HG02571 (cell line): ENCODE measurements around the gene TP53I11.

Source experiments
- ATAC-seq: cut with Tn5 transposase; IDR thresholded peaks from one replicate; pipeline ENCODE4 v1.9.1; 2021; ENCODE audit warnings: mild to moderate bottlenecking, moderate library complexity; ENCODE audit not compliant: unreplicated experiment

Gene TP53I11

DNA sequence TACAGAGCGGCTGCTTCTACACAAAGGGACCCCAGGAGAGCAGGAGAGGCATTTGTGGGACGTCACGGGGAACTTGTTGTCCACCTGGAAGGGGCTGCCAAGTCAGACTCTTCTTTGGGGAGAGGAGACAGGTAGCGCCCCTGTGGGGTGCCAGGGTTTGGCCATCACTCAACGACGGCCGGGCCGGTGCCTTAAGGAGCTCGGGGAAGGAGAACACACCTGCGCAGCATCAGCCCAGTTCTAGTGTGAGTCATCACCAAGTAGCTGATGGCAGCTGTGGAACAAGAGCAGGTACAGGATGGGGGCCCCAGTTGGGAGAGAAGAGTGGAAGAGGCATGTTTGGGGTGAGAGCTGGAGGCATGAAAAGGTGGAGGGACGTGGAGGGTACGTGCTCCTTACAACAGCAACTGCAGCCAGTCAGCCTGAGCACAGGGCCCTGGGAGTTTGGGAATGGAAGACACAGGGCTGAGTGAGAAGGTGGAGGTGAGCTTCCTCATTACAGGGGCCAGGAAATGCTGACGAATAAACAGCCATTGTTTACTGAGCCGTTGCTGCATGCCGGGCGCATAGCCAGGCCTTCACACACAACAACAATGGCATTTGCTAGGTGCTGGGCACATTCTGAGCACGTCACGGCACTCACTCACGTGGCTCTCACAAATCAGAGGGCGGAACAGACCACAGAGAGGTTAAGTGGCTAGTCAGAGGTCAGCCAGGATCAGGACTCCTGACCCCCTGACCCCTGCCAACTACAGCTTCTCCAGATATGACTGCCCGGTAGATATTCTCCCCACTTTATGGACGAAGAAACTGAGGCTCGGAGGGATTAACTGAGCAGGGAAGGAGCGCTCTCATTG is 29.1 kb upstream of the TP53I11 start:
- no peak for ATAC-seq

GRCh38 chr11:44978961-44979331 is 28.3 kb upstream of the TP53I11 start:
- no peak for ATAC-seq

DNA sequence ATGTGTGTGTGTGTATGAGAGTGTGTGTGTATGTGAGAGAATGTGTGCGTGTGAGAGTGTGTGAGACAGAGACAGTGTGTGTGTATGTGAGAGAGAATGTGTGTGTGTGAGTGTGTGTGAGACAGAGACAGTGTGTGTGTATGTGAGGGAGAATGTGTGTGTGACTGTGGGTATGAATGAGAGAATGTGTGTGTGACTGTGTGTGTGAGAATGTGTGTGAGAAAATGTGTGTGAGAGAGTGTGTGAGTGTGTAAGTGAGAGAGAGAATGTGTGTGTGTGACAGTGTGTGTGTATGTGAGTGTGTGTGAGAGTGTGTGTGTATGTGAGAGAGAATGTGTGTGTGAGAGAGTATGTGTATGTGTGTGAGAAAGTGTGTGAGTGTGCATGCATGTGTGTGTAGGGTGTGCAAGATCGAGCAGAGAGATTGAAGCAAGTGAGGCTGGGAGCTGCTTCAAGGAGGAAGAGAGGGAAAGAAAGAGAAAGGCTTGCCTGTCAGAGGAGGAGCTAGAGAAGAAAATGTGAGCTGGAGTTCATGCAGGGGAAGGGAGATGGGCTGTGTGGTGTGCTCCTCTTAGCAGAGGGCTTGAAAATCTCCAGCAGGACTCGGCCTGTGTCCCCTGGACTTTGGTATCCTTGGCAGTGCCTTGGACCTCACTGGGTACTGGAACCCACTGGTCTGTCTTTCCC is 27.7 kb upstream of the TP53I11 start:
- ATAC-seq: no peak

GRCh38 chr11:44977493-44977984 is 26.9 kb upstream of the TP53I11 start:
- no peak for ATAC-seq

DNA sequence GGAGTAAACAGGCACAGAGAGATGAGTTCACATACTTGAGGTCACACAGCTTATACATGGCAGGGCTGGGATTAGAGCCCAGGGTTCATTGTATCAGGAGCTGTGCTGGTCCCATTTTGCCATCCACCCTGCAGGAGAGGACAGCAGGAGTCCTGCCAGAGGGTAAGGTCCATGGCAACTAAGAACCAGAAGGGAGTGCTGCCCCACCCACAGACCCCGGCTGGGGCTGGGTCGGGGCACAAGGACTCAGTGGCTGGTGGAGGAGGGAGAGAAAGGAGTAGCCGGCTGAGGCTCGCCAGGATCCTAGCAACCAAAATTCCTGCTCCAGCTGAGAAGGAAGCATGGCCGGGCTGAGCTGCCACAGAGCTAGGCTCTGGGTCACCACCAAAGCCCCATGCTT is 25.9 kb upstream of the TP53I11 start:
- no peak for ATAC-seq

DNA sequence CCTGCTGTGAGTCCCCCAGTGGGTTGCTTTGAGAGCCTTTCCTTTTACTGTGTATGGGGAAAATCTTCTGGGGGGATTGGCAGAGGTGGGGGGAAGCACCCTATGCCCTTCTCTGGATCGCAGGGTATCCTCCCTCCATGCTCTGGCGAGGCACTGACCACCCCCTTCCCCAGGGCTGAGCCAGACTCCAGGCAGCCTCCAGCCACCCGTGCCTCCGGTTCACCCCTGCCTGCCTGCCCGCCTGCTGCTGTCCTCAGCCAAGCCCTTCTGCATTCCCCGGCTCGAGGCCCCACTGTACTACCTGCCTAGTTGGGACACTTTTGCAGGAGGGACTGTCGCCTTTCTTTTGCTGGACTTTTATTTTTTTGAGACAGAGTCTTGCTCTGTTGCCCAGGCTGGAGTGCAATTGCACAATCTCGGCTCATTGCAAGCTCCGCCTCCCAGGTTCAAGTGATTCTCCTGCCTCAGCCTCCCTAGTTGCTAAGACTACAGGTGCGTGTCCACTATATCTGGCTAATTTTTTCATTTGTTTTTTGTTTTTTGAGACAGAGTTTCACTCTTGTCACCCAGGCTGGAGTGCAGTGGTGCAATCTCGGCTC is 23.8 kb upstream of the TP53I11 start:
- ATAC-seq: no peak

DNA sequence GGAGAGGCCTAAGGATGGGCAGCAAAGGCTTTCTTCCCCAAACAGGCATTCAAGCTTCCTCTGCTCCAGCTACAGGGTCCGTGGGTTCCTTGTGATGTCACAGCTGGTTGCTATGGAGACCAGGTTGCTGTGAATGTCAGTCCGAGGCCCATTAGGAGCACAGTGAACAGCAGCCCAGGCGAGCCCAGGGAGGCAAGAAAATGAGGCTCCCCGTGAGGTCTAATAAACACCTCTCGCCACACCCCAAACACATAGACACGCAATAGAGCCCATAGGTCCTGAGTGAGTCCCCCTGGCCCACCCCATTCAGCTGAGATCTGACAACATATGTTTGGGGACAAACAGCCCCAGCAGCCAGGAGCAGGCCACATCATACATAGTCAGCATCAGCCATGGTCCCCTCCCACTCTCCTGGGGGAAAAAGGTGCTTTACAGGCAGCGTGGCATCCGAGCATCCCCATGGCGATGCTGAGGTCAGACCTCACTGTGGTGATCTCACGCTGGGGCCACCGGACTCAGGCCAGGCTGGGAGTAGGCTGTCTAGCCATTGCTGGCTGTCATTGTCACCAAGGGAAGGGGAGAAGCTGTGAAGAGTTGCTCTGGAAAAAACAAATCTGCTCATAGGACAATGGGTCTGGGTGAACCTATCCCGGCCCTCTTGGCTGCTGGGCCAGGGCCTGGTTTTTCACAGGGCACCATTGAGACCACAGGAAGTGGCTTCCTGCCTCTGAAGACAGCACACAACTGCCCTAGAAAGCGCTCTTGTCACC is 23.1 kb upstream of the TP53I11 start:
- no peak for ATAC-seq

DNA sequence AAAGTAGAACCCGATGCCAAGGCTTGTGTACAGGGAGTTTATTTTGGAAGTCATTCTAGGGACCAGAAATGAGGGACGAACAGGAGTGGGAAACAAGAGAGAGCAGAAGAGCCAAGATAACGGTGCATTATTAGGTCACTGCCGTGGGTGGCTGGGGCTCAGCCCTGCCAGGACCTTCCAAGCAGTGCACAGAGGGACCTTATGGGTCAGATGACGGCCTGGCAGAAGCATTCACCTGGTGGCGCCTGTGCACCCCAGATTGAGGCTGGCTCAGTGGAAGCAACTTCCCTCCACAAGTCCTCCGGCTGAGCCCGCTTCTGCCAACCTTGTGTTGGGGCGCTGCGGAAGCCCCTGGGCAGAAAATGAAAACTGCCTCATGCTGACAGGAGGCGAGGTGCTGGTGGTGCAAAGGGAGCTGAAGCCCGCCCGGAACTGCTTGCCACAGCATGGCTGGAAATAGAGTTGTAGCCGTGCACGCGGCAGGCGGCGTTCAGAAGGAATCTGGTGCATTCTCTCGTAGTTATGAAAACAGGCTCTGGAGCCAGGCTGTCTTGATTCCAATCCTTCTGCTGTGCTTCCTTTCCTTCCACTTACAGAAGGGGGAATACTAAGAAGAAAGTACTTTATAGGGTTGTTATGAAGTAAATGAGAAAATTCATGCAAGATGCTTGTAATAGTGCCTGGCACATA is 22.2 kb upstream of the TP53I11 start:
- no peak for ATAC-seq

DNA sequence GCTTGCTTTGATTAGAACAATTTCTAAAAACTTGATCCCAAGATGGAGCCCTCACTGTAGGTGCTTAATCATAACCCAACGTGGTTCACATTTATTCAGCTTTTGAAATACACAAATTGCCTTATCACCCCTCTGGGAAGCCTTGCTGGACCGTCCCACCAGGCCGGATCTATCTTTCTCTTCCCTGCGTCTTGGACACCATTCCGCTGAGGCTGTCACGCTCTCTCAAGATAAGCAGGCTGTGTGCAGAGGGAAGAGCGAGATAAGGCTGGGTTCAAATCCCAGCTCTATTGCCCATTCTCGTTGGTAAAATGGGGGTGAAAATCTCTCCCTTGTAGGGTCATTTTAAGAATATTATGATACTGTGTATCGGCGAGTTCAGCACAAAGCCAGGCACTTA is 20.5 kb upstream of the TP53I11 start:
- no peak for ATAC-seq

GRCh38 chr11:44970293-44970692 is 19.6 kb upstream of the TP53I11 start:
- no peak for ATAC-seq

DNA sequence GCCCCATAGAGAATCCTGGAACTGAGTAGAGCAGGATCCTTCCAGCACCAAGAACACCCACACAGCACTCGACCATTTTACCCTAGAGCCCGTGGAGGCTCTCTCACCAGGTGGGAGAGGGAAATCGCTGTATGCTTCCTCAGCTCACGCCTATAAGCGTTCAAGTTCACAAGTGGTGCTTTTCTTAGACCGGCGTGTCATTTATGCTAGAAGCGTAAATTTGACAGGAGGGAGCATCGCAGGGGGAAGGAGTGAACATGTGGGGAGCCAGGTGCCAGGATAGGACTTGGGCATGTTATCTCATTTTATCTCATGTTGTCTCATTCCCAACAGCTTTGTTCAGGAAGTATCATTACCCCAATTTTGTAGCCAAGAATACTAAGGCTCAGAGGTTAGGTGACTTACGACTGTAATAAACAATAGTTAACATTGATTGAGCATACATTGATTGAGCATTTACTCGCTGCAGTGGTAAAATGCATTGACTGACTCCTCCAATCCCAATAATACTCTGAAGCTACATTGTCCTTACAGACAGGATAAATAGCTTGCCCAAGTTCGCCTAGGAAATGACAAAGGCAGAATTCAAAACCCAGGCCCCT is 19.1 kb upstream of the TP53I11 start:
- no peak for ATAC-seq

GRCh38 chr11:44968510-44968909 is 17.8 kb upstream of the TP53I11 start:
- ATAC-seq: no peak

GRCh38 chr11:44967930-44968496 is 17.3 kb upstream of the TP53I11 start:
- ATAC-seq: no peak

GRCh38 chr11:44966694-44967093 is 16.0 kb upstream of the TP53I11 start:
- no peak for ATAC-seq

DNA sequence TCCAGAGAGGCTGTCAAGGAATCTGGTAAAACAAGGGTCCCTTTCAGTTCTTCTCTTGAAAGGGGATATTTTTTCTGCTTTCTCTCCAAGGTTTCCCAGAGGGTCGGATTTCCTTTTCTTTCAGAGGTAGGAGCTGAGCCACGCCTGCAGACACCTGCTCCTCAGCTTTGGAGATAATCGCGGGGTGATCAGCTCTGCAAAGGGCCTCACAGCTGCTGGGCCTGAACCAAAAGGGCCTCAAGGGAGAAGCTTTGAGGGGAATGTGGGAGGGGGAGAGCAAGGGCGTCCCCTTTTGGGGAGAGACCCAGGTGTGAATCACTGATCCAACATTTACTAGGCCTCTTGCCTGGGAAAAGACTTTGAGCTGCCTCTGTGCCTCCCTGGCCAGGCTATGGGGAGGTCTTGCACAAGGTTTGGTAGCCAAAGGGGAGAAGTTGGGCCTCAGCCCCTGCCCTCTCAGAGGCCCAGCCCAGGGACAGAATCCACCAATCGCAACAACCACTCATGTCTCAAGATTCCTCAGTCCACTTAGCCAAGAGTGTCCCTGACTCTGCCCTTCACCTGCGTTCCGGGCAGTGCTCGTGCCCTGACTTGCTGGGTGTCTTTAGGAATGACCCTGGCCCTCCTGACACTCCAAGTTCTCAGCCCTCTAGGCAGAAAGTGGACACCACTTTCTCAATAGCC is 14.0 kb upstream of the TP53I11 start:
- ATAC-seq: no peak

GRCh38 chr11:44963948-44964347 is 13.3 kb upstream of the TP53I11 start:
- ATAC-seq: no peak

- no peak for ATAC-seq
Measured at GRCh38 chr11:44963136-44963535, 12.5 kb upstream of the TP53I11 start.

DNA sequence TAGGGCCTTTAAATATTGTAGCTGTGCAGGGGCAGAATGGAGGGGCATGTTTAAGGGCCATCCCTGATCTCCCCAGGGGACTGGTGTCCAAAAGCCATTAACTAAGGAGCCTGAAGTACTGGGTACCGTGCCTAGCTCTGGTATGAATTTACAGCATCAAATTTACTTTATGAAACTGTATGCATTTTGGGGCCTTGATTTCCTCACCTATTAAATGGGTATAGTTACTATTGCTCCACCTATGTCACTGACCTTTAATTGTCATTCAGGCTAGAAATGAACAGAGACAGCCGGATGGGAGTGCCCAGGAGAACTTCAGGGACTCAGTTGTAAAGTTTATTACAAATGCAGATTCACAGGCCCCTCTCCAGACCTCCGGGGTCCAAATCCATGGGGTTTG is 11.8 kb upstream of the TP53I11 start:
- no peak for ATAC-seq

- no peak for ATAC-seq
Measured at GRCh38 chr11:44960200-44960845, 9.6 kb upstream of the TP53I11 start.
